IPS-18c (cell line): ENCODE measurements around the gene ERC1.
"Not testable (repeated sequence)": the region's sequence is repeated elsewhere in the genome, so short reads cannot be mapped to it uniquely, and the experiment has no call there.

Experiments
- H3K4me3 ChIP-seq: 2 replicates; pipeline ENCODE4 v1.7.0; 2013; ENCODE audit warnings: low read depth, mild to moderate bottlenecking, low read length, moderate library complexity; ENCODE audit not compliant: insufficient read depth
- H3K9me3 ChIP-seq: one replicate; pipeline ENCODE4 v1.6.1; 2013; ENCODE audit warnings: mild to moderate bottlenecking, low read length, moderate library complexity; ENCODE audit not compliant: control insufficient read depth, insufficient read depth

ERC1 gene

GRCh38 chr12:1297639-1298175 lies 306.7 kb downstream of the ERC1 start:
- H3K9me3 ChIP-seq, result no peaks in the 10 kb centered on the region
- no peak overlapping the region for H3K4me3 ChIP-seq

DNA sequence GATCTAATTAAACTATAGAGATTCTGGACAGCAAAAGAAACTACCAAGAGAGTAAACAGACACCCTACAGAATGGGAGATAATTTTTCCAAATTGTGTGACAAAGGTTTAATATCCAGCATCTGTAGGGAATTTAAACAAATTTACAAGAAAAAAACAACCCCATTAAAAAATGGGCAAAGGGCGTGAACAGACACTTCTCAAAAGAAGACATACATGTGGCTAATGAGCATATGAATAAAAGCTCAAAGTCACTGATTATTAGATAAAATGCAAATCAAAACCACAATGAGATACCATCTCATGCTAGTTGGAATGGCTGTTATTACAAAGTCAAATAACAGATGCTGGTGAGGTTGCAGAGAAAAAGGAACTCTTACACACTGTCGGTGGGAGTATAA lies 309.4 kb downstream of the ERC1 start:
- H3K9me3 ChIP-seq, result no peaks in the 10 kb centered on the region
- no peak overlapping the region for H3K4me3 ChIP-seq

GRCh38 chr12:1302201-1302870 lies 311.3 kb downstream of the ERC1 start:
- Histone ChIP-seq H3K9me3 (no peaks in the 10 kb centered on the region), H3K4me3 (no peak overlapping the region)

DNA sequence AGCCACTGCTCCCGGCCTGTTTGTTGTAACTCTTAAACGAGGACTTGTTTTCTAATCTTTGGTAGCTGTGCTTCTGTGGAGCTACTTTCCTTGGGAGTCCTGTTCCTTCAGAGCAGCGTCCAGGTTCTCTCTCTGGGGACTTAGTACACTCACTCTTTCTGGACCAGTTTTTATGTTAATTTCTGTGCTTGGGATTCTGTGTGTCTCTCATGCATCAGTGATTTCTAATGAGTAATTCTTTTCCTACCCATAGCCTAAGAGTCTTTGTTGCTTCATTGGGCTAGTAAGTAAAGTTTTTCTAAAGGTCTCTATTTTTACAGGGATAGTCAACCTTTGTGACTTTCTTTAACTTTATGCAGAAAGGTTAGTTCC lies 314.0 kb downstream of the ERC1 start:
- Histone ChIP-seq H3K4me3 (no peak overlapping the region), H3K9me3 (no peaks in the 10 kb centered on the region)

DNA sequence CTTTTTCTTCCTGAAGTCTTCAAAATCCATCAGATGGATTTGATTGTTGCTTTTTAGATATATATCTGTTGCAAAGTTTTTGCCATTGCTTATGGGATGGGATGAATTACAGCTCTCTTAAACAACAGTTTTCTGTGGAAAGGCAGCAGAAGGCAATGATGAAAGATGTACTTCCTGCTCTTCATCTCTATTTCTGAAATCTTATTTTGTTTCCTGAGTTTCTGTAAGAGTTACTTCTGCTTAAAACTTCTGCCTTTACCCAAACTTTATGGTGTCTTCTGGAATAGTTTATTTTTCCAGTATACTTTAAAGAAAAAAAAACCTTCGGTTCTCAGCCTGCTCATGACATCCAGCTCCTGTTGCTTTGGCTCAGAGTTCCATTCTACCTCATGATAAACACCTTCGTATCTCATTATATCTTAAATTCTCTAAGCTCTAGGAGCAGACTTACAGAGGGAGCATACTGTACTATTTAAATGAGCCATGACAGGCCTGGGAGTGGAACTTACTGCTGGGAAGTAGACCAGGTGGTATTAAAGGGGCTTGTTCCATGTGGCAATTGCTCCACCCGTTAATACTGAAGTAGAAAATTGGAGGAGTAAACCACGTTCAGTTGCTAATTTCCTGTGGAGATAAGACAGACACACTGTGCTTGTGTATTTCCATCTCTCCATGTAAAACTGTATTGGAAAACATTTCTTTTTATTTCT lies 314.9 kb downstream of the ERC1 start:
- Histone ChIP-seq H3K4me3 (no peak overlapping the region), H3K9me3 (no peaks in the 10 kb centered on the region)

DNA sequence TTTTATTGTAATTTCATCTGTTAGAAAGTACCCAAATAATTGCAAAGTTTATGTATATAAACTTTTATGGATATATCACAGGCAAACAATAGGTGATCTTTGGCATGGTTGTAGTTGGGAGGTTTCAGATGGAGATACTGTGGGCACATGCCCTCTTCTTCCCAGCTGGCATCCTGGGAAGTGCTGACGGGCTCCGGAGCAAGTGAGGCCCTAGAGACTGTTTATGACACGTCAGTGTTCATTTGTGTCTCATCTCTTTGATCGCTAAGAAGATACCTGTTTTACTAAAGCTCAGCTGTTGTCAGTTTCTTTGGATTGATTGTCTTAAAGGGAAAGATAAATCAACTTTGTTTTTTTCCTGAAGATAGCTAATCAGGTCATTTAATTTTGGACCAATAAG lies 315.8 kb downstream of the ERC1 start:
- H3K4me3 ChIP-seq, result no peak overlapping the region
- no peaks in the 10 kb centered on the region for H3K9me3 ChIP-seq

GRCh38 chr12:1307796-1308195 lies 316.8 kb downstream of the ERC1 start:
- no peak overlapping the region for H3K4me3 ChIP-seq
- H3K9me3 ChIP-seq, result no peaks in the 10 kb centered on the region

- Histone ChIP-seq H3K9me3 (no peaks in the 10 kb centered on the region), H3K4me3 (no peak overlapping the region)
Measured at GRCh38 chr12:1309613-1310012, 318.6 kb downstream of the ERC1 start.

GRCh38 chr12:1310653-1311052 lies 319.6 kb downstream of the ERC1 start:
- Histone ChIP-seq H3K9me3 (no peaks in the 10 kb centered on the region), H3K4me3 (no peak overlapping the region)

- H3K9me3 ChIP-seq, result no peaks in the 10 kb centered on the region
Measured at GRCh38 chr12:1311145-1311544, 320.1 kb downstream of the ERC1 start.

DNA sequence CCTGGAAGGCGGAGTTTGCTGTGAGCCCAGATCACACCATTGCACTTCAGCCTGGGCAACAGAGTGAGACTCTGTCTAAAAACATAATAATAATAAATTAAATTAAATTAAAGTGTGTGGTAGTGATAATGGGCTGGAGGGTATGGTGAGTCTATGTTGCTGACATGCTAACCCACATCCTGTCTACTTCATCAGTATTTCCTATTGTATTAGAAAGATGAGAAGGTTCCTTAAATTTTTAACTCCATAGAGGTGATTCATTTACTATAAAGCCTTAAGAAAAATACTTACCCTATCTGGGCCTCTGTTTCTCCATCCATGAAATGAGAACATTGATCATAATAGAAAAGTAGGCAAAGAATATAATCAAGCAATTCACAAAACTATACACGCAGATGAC lies 322.9 kb downstream of the ERC1 start:
- H3K4me3 ChIP-seq, result no peak overlapping the region
- no peaks in the 10 kb centered on the region for H3K9me3 ChIP-seq

More at GRCh38 chr12:1311145-1311544, 320.1 kb downstream of the ERC1 start:
- H3K4me3 ChIP-seq, result no peak overlapping the region

DNA sequence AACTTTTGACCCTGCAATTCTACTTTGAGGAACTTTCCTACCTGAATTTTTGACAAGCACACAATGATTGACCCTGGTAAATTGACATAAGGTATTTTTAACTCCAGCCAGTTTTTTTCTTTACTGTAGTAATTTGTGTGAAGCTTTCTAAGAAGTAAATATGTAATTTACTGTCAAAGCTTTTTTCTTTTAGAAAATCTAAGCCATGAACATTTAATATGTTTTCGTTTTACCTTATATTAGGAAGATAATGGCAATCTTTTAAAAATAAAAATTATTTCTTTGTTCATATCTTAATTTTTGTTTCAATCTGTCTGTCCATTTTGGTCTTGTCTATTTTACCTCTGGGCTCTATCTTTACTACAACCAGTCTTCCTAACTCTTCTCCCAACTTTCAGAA lies 323.5 kb downstream of the ERC1 start:
- H3K4me3 ChIP-seq, result no peak overlapping the region
- H3K9me3 ChIP-seq, result no peaks in the 10 kb centered on the region

DNA sequence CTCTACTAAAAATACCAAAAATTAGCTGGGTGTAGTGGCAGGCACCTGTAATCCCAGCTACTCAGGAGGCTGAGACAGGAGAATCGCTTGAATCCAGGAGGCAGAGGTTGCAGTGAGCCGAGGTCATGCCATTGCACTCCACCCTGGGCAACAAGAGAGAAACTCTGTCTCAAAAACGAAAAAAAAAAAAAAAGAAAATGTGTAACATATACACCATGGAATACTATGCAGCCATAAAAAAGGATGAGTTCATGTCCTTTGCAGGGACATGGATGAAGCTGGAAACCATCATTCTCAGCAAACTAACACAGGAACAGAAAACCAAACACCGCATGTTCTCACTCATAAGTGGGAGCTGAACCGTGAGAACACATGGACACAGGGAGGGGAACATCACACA lies 326.0 kb downstream of the ERC1 start:
- H3K4me3 ChIP-seq, result not testable (repeated sequence)

GRCh38 chr12:1318327-1319031 lies 327.5 kb downstream of the ERC1 start:
- Histone ChIP-seq H3K9me3 (no peaks in the 10 kb centered on the region), H3K4me3 (no peak overlapping the region)

More for the DNA sequence above, 326.0 kb downstream of the ERC1 start:
- H3K9me3 ChIP-seq, result not testable (repeated sequence)

DNA sequence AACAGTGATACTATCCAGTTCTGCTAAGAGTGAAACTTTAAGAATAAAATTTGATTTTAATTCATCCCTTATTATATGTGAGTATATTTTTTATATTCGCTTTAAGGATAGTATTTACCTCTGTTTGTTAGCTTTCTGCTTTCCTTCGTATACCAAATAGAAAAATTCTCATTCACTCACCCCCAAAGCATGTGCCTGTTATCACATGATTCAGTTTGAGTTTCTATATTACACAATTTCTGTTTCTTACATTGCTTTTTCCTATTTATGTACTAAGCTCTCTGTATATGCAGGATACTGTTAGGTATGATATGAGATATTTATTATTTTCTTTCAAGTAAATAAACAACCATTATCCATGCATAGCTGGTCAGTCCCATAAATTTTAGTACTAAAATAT lies 328.2 kb downstream of the ERC1 start:
- H3K4me3 ChIP-seq, result no peak overlapping the region
- H3K9me3 ChIP-seq, result no peaks in the 10 kb centered on the region

- H3K9me3 ChIP-seq, result no peaks in the 10 kb centered on the region
- no peak overlapping the region for H3K4me3 ChIP-seq
Measured at GRCh38 chr12:1320021-1320420, 329.0 kb downstream of the ERC1 start.

GRCh38 chr12:1322821-1323220 lies 331.8 kb downstream of the ERC1 start:
- Histone ChIP-seq H3K9me3 (no peaks in the 10 kb centered on the region), H3K4me3 (no peak overlapping the region)

DNA sequence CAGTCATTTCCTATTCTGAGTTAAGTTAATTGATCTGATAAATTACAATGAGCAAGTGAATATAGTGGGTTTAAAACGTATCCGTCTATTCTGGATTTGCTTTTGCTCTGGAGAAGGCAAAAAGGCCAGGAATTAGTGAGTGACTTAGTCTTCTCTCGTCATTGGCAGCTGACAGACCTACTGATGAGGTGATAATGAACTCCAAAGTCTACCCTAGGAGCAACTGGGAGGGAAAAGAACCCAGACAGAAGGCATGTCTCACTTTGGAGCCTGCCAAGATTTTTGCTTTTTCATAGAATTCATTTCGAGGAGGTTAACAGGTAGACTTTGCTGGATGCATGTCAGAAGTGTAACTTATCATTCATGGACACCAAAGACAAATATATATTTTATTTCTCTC lies 333.1 kb downstream of the ERC1 start:
- no peaks in the 10 kb centered on the region for H3K9me3 ChIP-seq
- H3K4me3 ChIP-seq, result no peak overlapping the region
